Stimulated activated naive CD4-positive, alpha-beta T cell treated with Interleukin-2 at 50 U/mL for 16 hours (primary cell): ENCODE results near the gene GHRHR.

Source experiments
- DNase-seq: peaks from one replicate; lab custom pipeline; 2025; lab: John Stamatoyannopoulos, UW

The GHRHR gene

GRCh38 chr7:31004393-31004792, 40.6 kb downstream of the GHRHR start:
- no peak for DNase-seq

GRCh38 chr7:31006857-31007256, 43.1 kb downstream of the GHRHR start:
- DNase-seq = no peak

GRCh38 chr7:31007634-31008033, 43.9 kb downstream of the GHRHR start:
- DNase-seq = no peak

GRCh38 chr7:31014826-31015225, 51.1 kb downstream of the GHRHR start:
- DNase-seq = no peak

GRCh38 chr7:31017032-31017675, 53.4 kb downstream of the GHRHR start:
- DNase-seq = no peak

GRCh38 chr7:31017721-31018120, 54.0 kb downstream of the GHRHR start:
- no peak for DNase-seq

- DNase-seq = no peak
These were observed 55.8 kb downstream of the GHRHR start for GRCh38 chr7:31019509-31019908.

GRCh38 chr7:31020161-31020560, 56.4 kb downstream of the GHRHR start:
- DNase-seq = no peak

GRCh38 chr7:31020652-31021051, 56.9 kb downstream of the GHRHR start:
- DNase-seq = no peak

- DNase-seq = no peak
These were observed 58.4 kb downstream of the GHRHR start for GRCh38 chr7:31022117-31022516.

GRCh38 chr7:31022726-31023125, 59.0 kb downstream of the GHRHR start:
- DNase-seq = no peak

- DNase-seq = no peak
These were observed 60.1 kb downstream of the GHRHR start for GRCh38 chr7:31023877-31024276.

- no peak for DNase-seq
These were observed 63.6 kb downstream of the GHRHR start for GRCh38 chr7:31027161-31027965.

GRCh38 chr7:31028006-31028405, 64.3 kb downstream of the GHRHR start:
- DNase-seq = no peak

GRCh38 chr7:31028417-31028992, 64.8 kb downstream of the GHRHR start:
- no peak for DNase-seq
